CD4-positive, alpha-beta T cell (primary cell): Measurements from ENCODE around the gene HSPA4. TPM values are rescaled to one million over a fixed set of nuclear protein-coding genes. Genes with fewer than 3 reads are reported as not detected.
"Not testable (repeated sequence)": the region's sequence is repeated elsewhere in the genome, so short reads cannot be mapped to it uniquely, and the experiment has no call there.

Source experiments
- ATAC-seq: fragments of 200-7000 bp; cut with Tn5 transposase; one replicate; pipeline ENCODE4 v1.10.0; 2022; ENCODE audit warnings: mild to moderate bottlenecking; ENCODE audit not compliant: poor library complexity
- CTCF ChIA-PET: fragments of 350-600 bp; sonication (Branson Sonifier 250); formaldehyde crosslinking; loops from one replicate; lab custom pipeline; 2021; ENCODE audit warnings: antibody characterized with exemption, inconsistent platforms; lab: Charles Lee
- POLR2A ChIA-PET: fragments of 350-600 bp; sonication (Branson Sonifier 250); formaldehyde crosslinking; loops from one replicate; lab custom pipeline; 2021; ENCODE audit warnings: antibody characterized with exemption, inconsistent platforms; lab: Charles Lee
- DNase-seq, 14 experiments: peaks; one replicate each; pipeline ENCODE4 v3.0.0-alpha.2; 2013 to 2020; ENCODE audit warnings: mixed read lengths in 2 of 14
- H3K27ac ChIP-seq, 2 donors: one replicate each; pipeline versions ENCODE4 v1.5.1 to v1.7.0; 2013; ENCODE audit warnings: low read length in 2 of 2, low read depth in 1 of 2, mild to moderate bottlenecking in 1 of 2
- H3K27me3 ChIP-seq, 2 experiments: 1 replicate in 1 of 2; 2 replicates in 1 of 2; pipeline versions ENCODE4 v1.6.1 to v1.7.0; 2013; ENCODE audit warnings: low read length in 2 of 2, control low read depth in 1 of 2, mild to moderate bottlenecking in 1 of 2, moderate library complexity in 1 of 2; ENCODE audit not compliant: insufficient read depth in 2 of 2, control insufficient read depth in 1 of 2
- H3K36me3 ChIP-seq: one replicate; pipeline ENCODE4 v1.6.1; 2013; ENCODE audit warnings: low read length, control low read depth; ENCODE audit not compliant: insufficient read depth
- H3K4me1 ChIP-seq: one replicate; pipeline ENCODE4 v1.6.1; 2013; ENCODE audit warnings: low read length, control low read depth; ENCODE audit not compliant: insufficient read depth
- H3K4me3 ChIP-seq: one replicate; pipeline ENCODE4 v1.5.1; 2013; ENCODE audit warnings: mild to moderate bottlenecking, low read length, moderate library complexity
- H3K9me3 ChIP-seq, 2 experiments: 1 replicate in 1 of 2; 2 replicates in 1 of 2; pipeline versions ENCODE4 v1.6.1 to v1.7.0; 2013; ENCODE audit warnings: low read length in 2 of 2, mild to moderate bottlenecking in 2 of 2, control low read depth in 1 of 2, moderate library complexity in 1 of 2; ENCODE audit not compliant: control insufficient read depth in 1 of 2, insufficient read depth in 1 of 2
- H3K27ac Mint-ChIP-seq: one replicate; pipeline ENCODE4 v1.8.0; 2020; ENCODE audit warnings: mixed read lengths
- H3K27me3 Mint-ChIP-seq: one replicate; pipeline ENCODE4 v1.8.0; 2021; ENCODE audit warnings: mixed read lengths
- H3K36me3 Mint-ChIP-seq: one replicate; pipeline ENCODE4 v1.8.0; 2021; ENCODE audit warnings: low read depth, mixed read lengths
- H3K4me1 Mint-ChIP-seq: one replicate; pipeline ENCODE4 v1.8.0; 2021; ENCODE audit warnings: low read depth, mixed read lengths
- H3K4me3 Mint-ChIP-seq: one replicate; pipeline ENCODE4 v1.8.0; 2020; ENCODE audit warnings: mild to moderate bottlenecking, mixed read lengths
- H3K9me3 Mint-ChIP-seq: one replicate; pipeline ENCODE4 v1.8.0; 2020; ENCODE audit warnings: mixed read lengths
- intact Hi-C, 2 experiments: fragments of 100-400 bp; cut with DNase I in 1 of 2; cut with micrococcal nuclease in 1 of 2; formaldehyde crosslinking; loops; one replicate each; pipeline versions ENCODE4 v1.15.1 to v1.9.0; 2023 to 2025; cut with DNase I, micrococcal nuclease
- total RNA-seq, 174 experiments: library from RNA in 2 of 174; stranded (reverse) in 2 of 174; gene quantifications; one replicate each; pipeline ENCODE4 v1.2.3 and lab custom pipeline; 2021 to 2026
- TF ChIP-seq, protein P1 (sequence below): fragments of 200-600 bp; IDR thresholded peaks from one replicate; pipeline ENCODE4 v1.8.0; 2022; ENCODE audit warnings: antibody characterized with exemption, mild to moderate bottlenecking

HSPA4 gene
- total RNA-seq, 2 experiments from 2014 or later = 42.2 to 44.7 TPM

DNA sequence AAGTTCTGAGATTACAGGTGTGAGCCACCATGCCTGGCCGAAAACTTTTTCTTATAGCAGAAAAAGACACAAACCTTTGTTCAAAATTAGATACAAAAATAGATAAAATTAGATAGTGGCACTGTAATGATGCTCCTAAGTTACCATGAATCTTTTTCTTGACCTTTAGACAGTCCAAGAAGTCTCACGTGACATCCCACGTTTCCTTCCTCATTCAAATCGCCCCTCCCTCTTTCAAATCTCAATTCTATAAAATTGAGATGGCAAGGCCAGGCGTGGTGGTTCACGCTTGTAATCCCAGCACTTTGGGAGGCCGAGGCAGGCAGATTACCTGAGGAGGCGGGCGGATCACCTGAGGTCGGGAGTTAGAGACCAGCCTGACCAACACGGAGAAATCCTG is 17.7 kb upstream of the HSPA4 start:
- ATAC-seq (no peak), DNase-seq (no peak)
- ChIA-PET POLR2A (no interaction called here), CTCF (no interaction called here)
- H3K4me3 ChIP-seq = no peak overlapping the region
- Mint-ChIP-seq H3K4me3 (no peak overlapping the region), H3K36me3 (no peaks in the 10 kb centered on the region), H3K27me3 (peaks cover 23% of the 10 kb centered on the region), H3K9me3 (no peaks in the 10 kb centered on the region), H3K27ac (no peak overlapping the region), H3K4me1 (peaks cover 5% of the 10 kb centered on the region)
- H3K36me3 ChIP-seq = no peaks in the 10 kb centered on the region
- H3K27ac ChIP-seq = no peak overlapping the region
- intact Hi-C loops = no loop called here
- peaks cover 4% of the 10 kb centered on the region for H3K4me1 ChIP-seq
- TF ChIP-seq, protein P1, sequence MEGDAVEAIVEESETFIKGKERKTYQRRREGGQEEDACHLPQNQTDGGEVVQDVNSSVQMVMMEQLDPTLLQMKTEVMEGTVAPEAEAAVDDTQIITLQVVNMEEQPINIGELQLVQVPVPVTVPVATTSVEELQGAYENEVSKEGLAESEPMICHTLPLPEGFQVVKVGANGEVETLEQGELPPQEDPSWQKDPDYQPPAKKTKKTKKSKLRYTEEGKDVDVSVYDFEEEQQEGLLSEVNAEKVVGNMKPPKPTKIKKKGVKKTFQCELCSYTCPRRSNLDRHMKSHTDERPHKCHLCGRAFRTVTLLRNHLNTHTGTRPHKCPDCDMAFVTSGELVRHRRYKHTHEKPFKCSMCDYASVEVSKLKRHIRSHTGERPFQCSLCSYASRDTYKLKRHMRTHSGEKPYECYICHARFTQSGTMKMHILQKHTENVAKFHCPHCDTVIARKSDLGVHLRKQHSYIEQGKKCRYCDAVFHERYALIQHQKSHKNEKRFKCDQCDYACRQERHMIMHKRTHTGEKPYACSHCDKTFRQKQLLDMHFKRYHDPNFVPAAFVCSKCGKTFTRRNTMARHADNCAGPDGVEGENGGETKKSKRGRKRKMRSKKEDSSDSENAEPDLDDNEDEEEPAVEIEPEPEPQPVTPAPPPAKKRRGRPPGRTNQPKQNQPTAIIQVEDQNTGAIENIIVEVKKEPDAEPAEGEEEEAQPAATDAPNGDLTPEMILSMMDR = no peak
- H3K27me3 ChIP-seq = peaks cover 0 to 3% of the 10 kb centered on the region in 2 experiments
- no peaks in the 10 kb centered on the region for H3K9me3 ChIP-seq

DNA sequence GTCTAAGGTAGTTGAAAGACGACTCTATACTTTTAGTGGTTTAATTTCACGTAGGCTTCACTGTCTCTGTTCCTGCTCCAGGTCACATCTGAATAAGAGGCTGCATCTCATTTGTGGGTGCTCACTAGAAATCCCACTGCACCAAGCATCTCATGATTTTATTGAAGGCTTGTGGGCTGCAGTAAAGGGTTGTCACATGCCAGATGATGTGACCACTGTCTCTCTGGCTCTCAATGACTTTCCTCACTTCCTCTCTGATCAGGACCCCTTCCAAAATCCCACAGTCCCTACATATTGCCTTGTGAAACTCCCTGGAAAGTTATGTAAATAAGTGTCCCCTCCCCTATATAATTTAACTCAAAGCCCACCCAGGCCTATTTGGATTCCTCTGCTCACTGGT is 16.6 kb upstream of the HSPA4 start:
- H3K4me3 ChIP-seq = no peak overlapping the region
- H3K4me1 Mint-ChIP-seq = peaks cover 5% of the 10 kb centered on the region
- H3K36me3 ChIP-seq = no peaks in the 10 kb centered on the region
- no peaks in the 10 kb centered on the region for H3K9me3 Mint-ChIP-seq
- TF ChIP-seq, protein P1 = no peak
- H3K36me3 Mint-ChIP-seq = no peaks in the 10 kb centered on the region
- peaks cover 4% of the 10 kb centered on the region for H3K4me1 ChIP-seq
- no peak overlapping the region for H3K27ac ChIP-seq
- H3K9me3 ChIP-seq = no peaks in the 10 kb centered on the region
- ATAC-seq (no peak), DNase-seq (no peak)
- POLR2A ChIA-PET = interaction anchor here (0.7 kb wide), 1 partner anchor 45 kb away, joined by 5 read pairs; no protein-coding TSS in a partner anchor
- H3K4me3 Mint-ChIP-seq = no peak overlapping the region
- CTCF ChIA-PET = no interaction called here
- intact Hi-C loops = no loop called here
- H3K27me3 Mint-ChIP-seq = peaks cover 23% of the 10 kb centered on the region
- no peak overlapping the region for H3K27ac Mint-ChIP-seq
- H3K27me3 ChIP-seq = peaks cover 0 to 3% of the 10 kb centered on the region in 2 experiments

DNA sequence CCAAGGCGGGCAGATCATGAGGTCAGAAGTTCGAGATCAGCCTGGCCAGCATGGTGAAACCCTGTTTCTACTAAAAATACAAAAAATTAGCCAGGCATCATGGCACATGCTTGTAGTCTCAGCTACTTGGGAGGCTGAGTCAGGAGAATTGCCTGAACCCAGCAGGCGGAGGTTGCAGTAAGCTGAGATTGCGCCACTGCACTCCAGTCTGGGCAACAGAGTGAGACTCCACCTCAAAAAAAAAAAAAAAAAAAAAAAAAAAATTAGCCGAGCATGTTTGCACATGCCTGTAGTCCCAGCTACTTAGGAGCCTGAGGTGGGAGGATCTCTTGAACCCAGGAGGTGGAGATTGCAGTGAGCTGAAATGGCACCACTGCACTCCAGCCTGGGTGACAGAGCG is 15.1 kb upstream of the HSPA4 start:
- H3K4me3 ChIP-seq, intact Hi-C loops, DNase-seq, H3K36me3 Mint-ChIP-seq, H3K27me3 ChIP-seq, H3K4me3 Mint-ChIP-seq, H3K4me1 ChIP-seq, ATAC-seq, H3K4me1 Mint-ChIP-seq, H3K27ac ChIP-seq, H3K9me3 Mint-ChIP-seq, H3K9me3 ChIP-seq, H3K36me3 ChIP-seq, H3K27ac Mint-ChIP-seq: not testable (repeated sequence)
- H3K27me3 Mint-ChIP-seq = peaks cover 23% of the 10 kb centered on the region
- ChIA-PET POLR2A (interaction anchor here (1.1 kb wide), 1 partner anchor 15 kb away, joined by 3 read pairs; the partner anchor contains the start of gene HSPA4), CTCF (interaction anchor here (0.6 kb wide), 1 partner anchor 20 kb away, joined by 4 read pairs; no protein-coding TSS in a partner anchor)

DNA sequence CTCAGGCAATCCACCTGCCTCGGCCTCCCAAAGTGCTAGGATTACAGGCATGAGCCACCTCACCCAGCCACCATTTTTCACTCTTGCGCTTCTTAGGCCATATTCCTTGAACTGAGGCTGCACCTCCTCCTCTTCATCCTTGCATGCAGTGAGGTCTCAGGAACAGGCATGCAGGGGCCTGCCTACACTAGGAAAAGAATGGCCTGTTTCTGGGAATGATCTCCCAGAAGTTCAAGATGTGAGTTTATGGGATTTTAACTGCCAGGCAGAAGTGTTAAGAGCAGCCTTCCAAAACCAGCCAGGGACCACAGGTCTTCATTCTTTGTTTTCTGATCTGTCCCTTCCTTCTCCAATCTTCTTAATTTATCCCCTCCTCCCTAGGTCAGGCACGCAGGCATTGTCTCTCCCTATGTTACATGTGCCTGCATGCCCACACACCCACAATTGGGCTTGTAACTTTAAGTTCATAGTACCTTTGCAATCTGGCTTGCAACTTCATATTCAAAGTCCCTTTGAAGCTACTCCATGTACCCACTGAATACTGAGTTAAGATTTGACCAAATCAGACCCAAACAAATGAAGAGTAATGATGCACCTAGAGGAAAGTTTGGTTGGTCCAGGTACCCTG is 10.5 kb upstream of the HSPA4 start:
- peaks cover 1% of the 10 kb centered on the region for H3K27me3 Mint-ChIP-seq
- no peaks in the 10 kb centered on the region for H3K9me3 ChIP-seq
- ChIA-PET CTCF (no interaction called here), POLR2A (no interaction called here)
- no peak overlapping the region for H3K4me3 ChIP-seq
- H3K36me3 Mint-ChIP-seq = no peaks in the 10 kb centered on the region
- no peak for DNase-seq
- intact Hi-C loops = no loop called here
- H3K9me3 Mint-ChIP-seq = no peaks in the 10 kb centered on the region
- H3K4me1 Mint-ChIP-seq = no peaks in the 10 kb centered on the region
- H3K27ac Mint-ChIP-seq = no peak overlapping the region
- H3K4me1 ChIP-seq = no peaks in the 10 kb centered on the region
- no peak overlapping the region for H3K27ac ChIP-seq
- H3K36me3 ChIP-seq = no peaks in the 10 kb centered on the region
- H3K27me3 ChIP-seq = peaks cover 0 to 2% of the 10 kb centered on the region in 2 experiments
- no peak for ATAC-seq
- TF ChIP-seq, protein P1 = no peak
- H3K4me3 Mint-ChIP-seq = no peak overlapping the region
